Globus pallidus (tissue), 1 donor: ENCODE measurements around the gene GDPD5.
A peak's percentile ranks its signal among the peaks of the same experiment; 100 is the strongest.

Source experiments
- DNase-seq: peaks from one replicate; pipeline ENCODE4 v3.0.0-alpha.2; 2015; ENCODE audit warnings: low spot score

The GDPD5 gene

GRCh38 chr11:75558939-75559843, 33.5 kb upstream of the GDPD5 start:
- DNase-seq = no peak

GRCh38 chr11:75557666-75558494, 32.1 kb upstream of the GDPD5 start:
- DNase-seq = no peak

- DNase-seq = no peak
Observed at GRCh38 chr11:75556275-75556674, 30.5 kb upstream of the GDPD5 start.

DNA sequence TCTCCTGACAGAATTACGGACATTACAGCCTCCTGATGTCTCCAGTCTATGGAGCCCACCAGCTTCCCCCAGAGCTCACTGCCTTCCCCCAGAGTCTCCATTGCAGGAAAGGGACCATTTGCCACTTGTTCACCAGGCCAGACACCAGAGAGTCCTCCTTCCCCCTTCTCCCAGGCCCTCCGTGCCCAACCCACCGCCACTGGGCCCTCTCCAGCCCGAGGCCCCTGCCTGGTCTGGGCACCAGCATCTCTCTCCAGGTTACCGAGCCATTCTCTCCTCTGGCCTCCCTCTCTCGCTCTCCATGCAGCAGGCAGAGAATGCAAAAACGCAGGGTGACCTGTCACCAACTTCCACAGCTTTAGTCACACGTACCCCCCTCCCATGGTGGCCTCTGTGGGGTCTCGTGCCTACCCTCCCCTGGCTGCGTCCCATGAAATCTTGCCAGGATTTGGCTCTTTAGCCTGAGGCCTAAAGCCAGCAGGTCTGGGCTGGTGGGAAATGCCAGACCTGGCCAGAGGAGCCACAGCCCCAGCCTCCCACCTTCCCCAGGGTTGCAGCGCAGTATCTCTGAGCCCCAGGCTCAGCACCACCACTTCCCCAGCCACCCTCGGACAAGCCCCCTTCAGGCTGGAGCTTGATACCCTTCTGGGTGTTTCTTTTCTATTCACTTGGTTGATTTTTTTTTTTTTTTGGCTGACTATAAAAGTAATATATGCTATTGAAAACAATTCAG, 29.5 kb upstream of the GDPD5 start:
- no peak for DNase-seq

GRCh38 chr11:75554258-75555022, 28.7 kb upstream of the GDPD5 start:
- peak; percentile 97 for DNase-seq

- no peak for DNase-seq
Observed at GRCh38 chr11:75553889-75554257, 28.1 kb upstream of the GDPD5 start.

GRCh38 chr11:75553182-75553581, 27.4 kb upstream of the GDPD5 start:
- no peak for DNase-seq

GRCh38 chr11:75549370-75549958, 23.7 kb upstream of the GDPD5 start:
- DNase-seq = no peak

DNA sequence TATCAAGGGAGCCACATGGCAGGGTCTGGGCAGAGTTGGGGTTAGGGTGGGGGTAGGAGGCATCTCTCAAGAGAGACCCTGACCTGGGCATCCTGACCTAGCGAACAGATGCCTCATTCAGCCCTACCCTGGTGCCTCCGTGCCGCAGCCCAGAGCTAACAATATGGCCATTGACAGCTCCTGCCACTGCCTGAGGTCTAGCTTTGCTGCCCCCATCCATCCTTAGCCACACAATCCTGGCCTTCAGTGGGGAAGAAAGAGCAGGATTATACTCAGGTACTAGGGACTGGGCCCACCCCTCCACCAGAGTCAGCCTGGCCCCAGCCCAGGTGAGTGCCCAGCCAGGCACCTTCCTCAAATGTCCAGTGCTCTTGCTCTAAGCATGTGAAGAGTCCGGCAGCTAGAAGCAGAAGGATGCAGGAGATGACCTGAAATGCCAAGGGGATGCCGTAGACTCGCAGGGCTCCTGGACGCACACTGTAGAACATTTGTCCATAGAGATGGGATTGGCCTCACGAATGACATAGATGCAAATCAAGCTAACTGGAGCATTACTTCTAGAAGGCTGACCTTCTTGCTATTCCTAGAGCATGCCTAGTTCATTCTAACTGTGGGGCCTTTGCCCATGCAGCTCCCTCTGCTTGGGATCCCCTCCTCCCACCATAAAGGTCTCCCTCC, 23.0 kb upstream of the GDPD5 start:
- no peak for DNase-seq

- DNase-seq = peak; percentile 35
Observed at GRCh38 chr11:75547617-75548058, 21.9 kb upstream of the GDPD5 start.

GRCh38 chr11:75547177-75547576, 21.4 kb upstream of the GDPD5 start:
- no peak for DNase-seq

GRCh38 chr11:75543806-75544205, 18.1 kb upstream of the GDPD5 start:
- no peak for DNase-seq

- DNase-seq = no peak
Observed at GRCh38 chr11:75542088-75542438, 16.3 kb upstream of the GDPD5 start.

DNA sequence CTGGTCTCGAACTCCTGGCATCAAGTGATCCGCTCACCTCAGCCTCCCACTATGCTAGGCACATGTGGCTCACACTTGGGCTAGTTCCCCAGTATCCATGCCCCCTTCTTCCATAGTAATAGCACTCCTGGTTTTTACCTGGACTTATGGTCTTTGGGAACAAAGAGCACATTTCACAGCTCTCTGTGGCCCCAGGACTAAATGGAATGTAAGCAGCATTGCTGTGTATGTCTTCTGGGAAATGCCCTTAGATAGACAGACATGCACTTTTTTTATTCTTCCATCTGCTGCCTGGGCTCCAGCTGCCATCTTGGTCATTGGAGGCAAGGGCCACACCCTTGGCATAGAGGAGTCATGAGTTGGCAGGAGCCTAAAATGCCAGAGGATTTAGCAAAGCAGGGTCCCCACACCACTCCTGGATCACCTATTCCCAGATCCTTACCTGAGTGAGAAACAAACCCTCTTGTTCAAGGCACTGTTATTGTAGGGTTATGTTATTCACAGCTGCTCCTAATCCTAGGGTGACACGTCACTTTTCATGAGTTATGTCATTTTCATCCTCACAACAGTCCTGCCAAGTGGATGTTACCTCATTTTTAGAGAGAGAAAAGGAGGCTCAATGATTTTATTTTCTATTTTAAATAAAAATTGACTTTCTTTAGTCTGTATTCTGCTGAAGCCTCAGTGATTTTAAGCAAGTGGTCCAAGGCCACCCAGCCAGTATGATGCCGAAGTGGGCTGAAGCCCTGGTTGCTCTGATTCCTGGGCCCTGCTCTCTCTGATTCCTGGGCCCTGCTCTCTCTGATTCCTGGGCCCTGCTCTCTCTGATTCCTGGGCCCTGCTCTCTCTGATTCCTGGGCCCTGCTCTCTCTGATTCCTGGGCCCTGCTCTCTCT, 15.7 kb upstream of the GDPD5 start:
- no peak for DNase-seq

- no peak for DNase-seq
Observed at GRCh38 chr11:75539459-75540334, 14.0 kb upstream of the GDPD5 start.

GRCh38 chr11:75538150-75538942, 12.6 kb upstream of the GDPD5 start:
- DNase-seq = no peak

DNA sequence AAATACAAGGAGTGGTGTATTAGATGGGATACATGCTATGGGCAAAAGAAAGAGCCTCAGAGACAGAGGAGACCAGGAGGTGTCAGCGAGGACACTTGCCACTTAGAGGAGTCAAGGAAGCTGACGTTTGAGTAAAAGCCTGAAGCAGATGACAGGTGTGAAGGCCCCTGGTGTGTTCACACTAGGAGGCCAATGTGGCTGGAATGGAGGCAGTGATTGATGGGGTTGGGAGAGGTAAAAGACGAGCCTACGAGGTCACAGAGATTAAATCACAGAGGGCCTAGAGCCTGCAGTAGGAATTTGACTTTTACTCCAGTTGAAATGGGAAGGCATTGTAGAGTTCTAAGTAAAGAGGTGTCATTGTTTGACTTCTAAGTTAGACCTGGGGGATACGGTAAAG, 12.0 kb upstream of the GDPD5 start:
- DNase-seq = no peak
